Fibroblast of the aortic adventitia (primary cell): ENCODE data around the gene CASKIN1. TPM values are rescaled to one million over a fixed set of nuclear protein-coding genes. Genes with fewer than 3 reads are reported as not detected.

ENCODE experiments used
- DNase-seq: peaks from one replicate; pipeline ENCODE4 v3.0.0-alpha.2; 2010; ENCODE audit warnings: low read depth
- H3K4me3 ChIP-seq: 2 replicates; pipeline ENCODE4 v1.5.1; 2011; ENCODE audit warnings: low read depth, mild to moderate bottlenecking, control low read depth, low read length, moderate library complexity
- total RNA-seq: library from RNA; depleted of rRNA; stranded (reverse); fragments of >200 nt; gene quantifications from 2 replicates; pipeline ENCODE4 v1.2.3, GENCODE V29; 2012; ENCODE audit warnings: low replicate concordance
- TF ChIP-seq, protein P1 (sequence below): IDR thresholded peaks from 2 replicates; pipeline ENCODE4 v1.5.1; 2011; ENCODE audit warnings: mild to moderate bottlenecking, low read length, control low read depth, inconsistent platforms; ENCODE audit not compliant: insufficient read depth

Gene CASKIN1
- total RNA-seq, 1 donor, result 0.18 TPM

DNA sequence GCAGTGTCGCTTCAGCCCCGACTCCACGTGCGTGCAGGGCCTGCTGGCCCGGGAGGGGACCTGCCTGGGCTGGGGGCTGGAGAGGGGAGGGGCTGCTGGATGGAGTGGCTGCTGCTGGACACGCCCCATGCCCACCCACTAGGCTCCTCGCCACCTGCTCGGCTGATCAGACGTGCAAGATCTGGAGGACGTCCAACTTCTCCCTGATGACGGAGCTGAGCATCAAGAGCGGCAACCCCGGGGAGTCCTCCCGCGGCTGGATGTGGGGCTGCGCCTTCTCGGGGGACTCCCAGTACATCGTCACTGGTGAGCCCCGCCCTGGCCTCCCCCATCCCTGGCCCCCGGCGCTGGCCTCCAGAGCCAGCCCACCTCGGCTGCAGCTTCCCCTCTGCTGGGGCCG is 11.9 kb upstream of the CASKIN1 start:
- no peak for DNase-seq
- TF ChIP-seq, protein P1, sequence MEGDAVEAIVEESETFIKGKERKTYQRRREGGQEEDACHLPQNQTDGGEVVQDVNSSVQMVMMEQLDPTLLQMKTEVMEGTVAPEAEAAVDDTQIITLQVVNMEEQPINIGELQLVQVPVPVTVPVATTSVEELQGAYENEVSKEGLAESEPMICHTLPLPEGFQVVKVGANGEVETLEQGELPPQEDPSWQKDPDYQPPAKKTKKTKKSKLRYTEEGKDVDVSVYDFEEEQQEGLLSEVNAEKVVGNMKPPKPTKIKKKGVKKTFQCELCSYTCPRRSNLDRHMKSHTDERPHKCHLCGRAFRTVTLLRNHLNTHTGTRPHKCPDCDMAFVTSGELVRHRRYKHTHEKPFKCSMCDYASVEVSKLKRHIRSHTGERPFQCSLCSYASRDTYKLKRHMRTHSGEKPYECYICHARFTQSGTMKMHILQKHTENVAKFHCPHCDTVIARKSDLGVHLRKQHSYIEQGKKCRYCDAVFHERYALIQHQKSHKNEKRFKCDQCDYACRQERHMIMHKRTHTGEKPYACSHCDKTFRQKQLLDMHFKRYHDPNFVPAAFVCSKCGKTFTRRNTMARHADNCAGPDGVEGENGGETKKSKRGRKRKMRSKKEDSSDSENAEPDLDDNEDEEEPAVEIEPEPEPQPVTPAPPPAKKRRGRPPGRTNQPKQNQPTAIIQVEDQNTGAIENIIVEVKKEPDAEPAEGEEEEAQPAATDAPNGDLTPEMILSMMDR, result no peak
- no peak overlapping the region for H3K4me3 ChIP-seq

GRCh38 chr16:2207872-2208271 is 11.5 kb upstream of the CASKIN1 start:
- no peak overlapping the region for H3K4me3 ChIP-seq
- no peak for DNase-seq
- TF ChIP-seq, protein P1, result no peak

DNA sequence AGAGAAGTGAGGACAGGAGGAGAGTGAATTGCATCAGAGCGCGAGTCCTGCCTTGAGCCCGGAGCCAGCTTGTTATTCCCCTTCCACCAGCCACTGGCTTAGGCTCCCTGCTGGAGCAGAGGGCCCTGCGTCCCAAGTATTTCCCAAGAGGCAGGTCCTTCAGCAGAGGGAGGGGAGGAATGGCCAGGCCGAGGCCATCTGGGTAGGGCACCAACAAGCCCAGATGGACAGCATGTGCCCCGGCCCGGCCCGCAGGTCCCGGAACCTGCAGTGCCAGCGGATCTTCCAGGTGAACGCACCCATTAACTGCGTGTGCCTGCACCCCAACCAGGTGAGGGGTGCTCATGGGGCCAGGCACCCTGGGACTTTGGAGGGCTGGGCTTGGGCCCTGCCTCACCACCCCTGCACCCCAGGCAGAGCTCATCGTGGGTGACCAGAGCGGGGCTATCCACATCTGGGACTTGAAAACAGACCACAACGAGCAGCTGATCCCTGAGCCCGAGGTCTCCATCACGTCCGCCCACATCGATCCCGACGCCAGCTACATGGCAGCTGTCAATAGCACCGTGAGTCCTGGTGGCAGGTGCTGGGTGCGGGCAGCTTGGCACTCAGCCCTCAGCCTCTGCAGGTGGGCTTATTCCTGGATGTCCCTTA is 10.5 kb upstream of the CASKIN1 start:
- peak overlapping the region; percentile 93 for H3K4me3 ChIP-seq
- DNase-seq, result no peak
- TF ChIP-seq, protein P1, result no peak

DNA sequence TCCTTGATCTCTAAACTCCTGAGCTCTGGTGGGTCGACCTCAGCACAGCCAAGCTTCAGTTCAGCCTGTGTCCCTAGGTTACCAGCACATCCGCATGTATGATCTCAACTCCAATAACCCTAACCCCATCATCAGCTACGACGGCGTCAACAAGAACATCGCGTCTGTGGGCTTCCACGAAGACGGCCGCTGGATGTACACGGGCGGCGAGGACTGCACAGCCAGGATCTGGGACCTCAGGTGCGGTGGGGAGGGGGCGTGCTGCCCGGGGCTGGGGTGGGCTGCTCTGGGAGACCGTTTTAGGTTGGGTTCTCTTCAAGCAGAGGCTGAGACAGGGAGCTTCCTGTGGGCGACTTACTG is 10.0 kb upstream of the CASKIN1 start:
- DNase-seq, result no peak
- TF ChIP-seq, protein P1, result no peak

GRCh38 chr16:2205967-2206313 is 9.5 kb upstream of the CASKIN1 start:
- TF ChIP-seq, protein P1, result no peak
- peak overlapping the region; percentile 93 for H3K4me3 ChIP-seq
- no peak for DNase-seq

More for the DNA sequence above, 10.0 kb upstream of the CASKIN1 start:
- H3K4me3 ChIP-seq, result peak overlapping the region; percentile 93

DNA sequence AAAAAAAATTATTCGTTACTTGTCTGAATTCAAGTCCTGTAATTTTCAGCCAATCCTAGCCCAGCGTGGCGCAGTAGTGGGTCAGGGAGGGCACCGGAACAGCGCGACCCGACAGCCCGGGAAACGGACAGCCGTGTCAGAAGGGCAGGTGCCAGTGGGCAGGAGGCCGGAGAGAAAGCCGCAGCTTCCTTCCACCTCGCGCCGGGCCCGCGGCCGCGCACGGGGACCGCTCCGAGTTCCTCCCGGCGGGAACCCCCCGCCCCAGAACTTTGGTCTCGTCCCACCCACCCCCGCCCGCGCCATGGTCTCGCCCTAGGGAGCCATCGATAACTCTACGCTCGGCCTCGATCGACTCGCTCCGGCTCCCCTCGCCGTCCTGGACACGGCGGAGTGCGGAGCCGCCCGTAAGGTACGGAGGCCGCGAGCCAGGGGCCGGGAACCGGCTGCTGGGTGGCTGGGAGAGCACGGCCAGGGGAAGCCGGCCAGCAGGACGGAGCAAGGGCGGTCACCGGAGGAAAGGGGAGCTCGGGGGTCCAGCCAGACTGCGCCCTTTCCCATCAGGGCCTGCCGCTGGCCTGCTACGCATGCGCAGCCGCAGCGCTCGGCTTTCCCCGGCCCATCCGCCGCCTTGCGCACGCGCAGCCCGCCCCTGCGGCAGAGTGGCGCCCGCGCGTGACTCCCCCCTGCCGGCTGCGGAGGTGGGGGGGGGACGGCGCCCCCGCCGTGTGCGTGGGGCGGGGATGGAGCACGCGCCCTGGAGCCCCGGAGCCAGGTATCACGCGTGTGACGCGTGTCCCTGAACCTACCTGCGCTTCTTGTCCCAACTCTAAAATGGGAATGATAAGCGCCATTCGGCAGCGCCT is 8.9 kb upstream of the CASKIN1 start, which contains the start of gene MLST8:
TSS of gene MLST8 (plus strand) at position 351 of the 863 bp plus-strand sequence. CDS start 632 bp downstream, outside the sequence.
- TF ChIP-seq, protein P1, result no peak
- DNase-seq, result peak; percentile 87
- peak within 1 kb of the TSS; percentile 93 for H3K4me3 ChIP-seq
